NCI-H69 (cell line): Measurements from ENCODE around the gene PMM2.
"Not testable (repeated sequence)": the region's sequence is repeated elsewhere in the genome, so short reads cannot be mapped to it uniquely, and the experiment has no call there.

Source experiments
- DNase-seq: peaks from one replicate; lab custom pipeline; 2025; lab: John Stamatoyannopoulos, UW

PMM2 gene

GRCh38 chr16:8818504-8819270 lies 21.0 kb downstream of the PMM2 start:
- no peak for DNase-seq

GRCh38 chr16:8819411-8820034 lies 21.9 kb downstream of the PMM2 start:
- DNase-seq: no peak

- DNase-seq: no peak
Measured at GRCh38 chr16:8822403-8822802, 24.8 kb downstream of the PMM2 start.

DNA sequence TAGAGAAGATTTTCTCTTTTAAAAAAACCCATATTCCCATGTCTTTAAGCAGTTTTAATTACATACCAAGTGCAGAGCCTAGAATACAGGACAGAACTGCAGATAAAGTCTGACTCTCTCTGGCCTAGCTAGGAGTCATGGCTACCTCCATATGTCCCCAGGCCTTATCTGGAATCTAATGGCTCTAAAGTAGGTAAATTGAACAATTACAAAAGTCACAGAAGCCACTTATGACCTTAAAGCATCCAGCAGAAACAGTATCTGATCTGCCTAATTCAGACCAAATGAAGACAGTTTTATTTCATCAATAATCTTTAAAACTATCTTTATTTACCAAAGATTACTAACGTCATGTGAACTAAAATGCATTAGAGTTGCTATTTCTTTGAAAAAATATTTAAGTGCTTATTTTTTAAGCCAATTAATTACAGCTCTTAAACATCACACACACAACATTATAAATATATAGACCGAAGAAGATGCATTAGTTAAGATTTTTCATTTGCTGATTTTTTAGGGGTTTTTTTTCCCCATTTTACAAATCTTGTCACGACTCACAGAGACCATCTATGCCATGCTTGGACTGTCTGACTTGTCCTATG lies 28.7 kb downstream of the PMM2 start:
- DNase-seq: no peak

DNA sequence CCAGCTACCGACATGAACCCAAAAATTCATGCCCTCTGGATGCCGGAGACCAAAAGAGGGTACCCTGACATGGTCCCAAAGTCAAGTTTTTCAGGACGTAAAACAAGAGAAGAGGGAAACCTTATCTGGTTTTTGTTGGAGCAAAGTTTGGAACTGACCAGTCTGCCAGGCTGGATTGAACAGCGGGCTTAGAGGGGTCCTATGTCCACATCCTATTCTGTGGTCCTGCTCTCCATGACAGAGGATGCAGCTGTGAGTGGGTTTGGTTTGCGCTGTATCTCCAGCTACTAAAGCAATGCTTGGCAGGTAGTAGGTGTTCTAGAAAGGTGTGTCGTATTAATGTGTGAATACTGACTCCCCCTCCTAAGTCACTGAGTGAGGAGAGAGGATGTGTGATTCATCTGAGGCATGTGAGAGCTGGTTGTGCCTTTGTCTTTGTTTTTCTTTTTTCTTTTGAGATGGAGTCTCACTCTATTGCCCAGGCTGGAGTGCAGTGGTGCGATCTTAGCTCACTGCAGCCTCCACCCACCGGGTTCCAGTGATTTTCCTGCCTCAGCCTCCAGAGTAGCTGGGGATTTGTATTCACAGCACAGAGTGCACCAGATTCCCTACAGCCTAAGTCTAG lies 31.0 kb downstream of the PMM2 start:
- no peak for DNase-seq

DNA sequence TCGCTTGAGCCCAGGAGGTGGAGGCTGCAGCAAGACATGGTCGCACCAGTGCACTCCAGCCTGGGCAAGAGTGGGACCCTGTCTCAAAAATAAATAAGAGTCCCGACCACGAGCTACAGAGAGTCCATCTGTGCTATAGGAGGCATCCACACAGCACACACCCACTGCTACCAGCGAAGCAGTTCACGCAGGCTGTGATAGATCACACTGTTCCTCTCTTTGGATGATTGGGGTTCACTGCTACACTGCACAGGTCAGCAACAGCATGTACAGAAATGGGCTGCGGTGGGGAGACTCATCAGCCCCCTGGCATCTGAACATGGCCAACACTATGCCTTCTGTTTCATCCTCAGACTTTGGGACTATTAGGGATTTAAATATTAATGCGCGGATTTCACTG lies 33.8 kb downstream of the PMM2 start:
- DNase-seq: no peak

- no peak for DNase-seq
Measured at GRCh38 chr16:8831871-8832716, 34.5 kb downstream of the PMM2 start.

- DNase-seq: no peak
Measured at GRCh38 chr16:8832717-8833105, 35.1 kb downstream of the PMM2 start.

- DNase-seq: not testable (repeated sequence)
Measured at GRCh38 chr16:8836797-8837196, 39.2 kb downstream of the PMM2 start.

GRCh38 chr16:8837594-8837993 lies 40.0 kb downstream of the PMM2 start:
- not testable (repeated sequence) for DNase-seq

- not testable (repeated sequence) for DNase-seq
Measured at GRCh38 chr16:8842016-8842415, 44.4 kb downstream of the PMM2 start.

- DNase-seq: not testable (repeated sequence)
Measured at GRCh38 chr16:8843296-8843695, 45.7 kb downstream of the PMM2 start.

DNA sequence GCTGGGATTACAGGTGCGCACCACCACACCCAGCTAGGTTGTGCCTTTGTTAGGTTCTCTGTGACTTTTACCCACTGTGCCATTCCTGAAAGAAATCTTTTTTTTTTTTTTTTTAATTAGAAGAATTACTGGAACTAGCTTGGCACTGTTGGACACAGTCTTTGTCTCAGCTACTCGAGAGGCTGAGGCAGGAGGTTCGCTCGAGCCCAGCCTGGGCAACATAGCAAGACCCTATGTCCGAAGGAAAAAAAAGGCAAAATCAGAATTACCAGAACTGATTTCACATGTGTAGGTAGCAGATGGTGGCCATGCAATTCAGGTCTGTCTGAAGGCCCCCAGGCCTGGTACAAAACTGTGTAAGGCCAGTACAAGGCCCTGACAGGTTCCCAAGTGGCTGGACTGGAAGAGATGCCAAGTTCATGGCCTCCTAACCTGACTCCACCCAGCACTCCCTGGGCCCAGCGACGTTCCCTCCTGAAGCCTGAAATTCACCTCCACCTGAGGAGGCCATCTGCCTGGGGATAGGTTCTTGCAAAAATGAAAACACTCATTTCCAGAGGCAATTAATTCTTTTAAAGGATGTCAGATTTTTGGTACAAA lies 48.2 kb downstream of the PMM2 start:
- no peak for DNase-seq

GRCh38 chr16:8846401-8846932 lies 48.8 kb downstream of the PMM2 start:
- DNase-seq: no peak

DNA sequence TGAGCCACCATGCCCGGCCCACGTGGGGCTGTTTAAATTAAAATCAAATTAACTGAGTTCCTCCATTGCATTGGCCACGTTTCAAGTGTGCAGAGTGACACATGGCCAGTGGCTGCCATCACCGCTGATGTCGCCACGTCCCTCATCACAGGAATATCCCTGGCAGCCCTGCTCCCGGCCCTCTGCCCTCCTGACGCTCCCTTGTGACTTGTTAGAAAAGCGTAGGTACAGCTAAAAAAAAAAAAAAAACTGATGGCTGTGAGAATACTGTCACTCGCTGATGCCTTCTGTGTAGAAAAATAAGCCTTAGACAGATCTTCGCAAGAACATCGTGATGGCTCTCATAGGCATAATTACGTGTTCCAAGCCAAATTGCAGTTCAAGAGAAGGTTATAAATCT lies 49.5 kb downstream of the PMM2 start:
- no peak for DNase-seq

GRCh38 chr16:8847623-8848022 lies 50.0 kb downstream of the PMM2 start:
- DNase-seq: no peak

DNA sequence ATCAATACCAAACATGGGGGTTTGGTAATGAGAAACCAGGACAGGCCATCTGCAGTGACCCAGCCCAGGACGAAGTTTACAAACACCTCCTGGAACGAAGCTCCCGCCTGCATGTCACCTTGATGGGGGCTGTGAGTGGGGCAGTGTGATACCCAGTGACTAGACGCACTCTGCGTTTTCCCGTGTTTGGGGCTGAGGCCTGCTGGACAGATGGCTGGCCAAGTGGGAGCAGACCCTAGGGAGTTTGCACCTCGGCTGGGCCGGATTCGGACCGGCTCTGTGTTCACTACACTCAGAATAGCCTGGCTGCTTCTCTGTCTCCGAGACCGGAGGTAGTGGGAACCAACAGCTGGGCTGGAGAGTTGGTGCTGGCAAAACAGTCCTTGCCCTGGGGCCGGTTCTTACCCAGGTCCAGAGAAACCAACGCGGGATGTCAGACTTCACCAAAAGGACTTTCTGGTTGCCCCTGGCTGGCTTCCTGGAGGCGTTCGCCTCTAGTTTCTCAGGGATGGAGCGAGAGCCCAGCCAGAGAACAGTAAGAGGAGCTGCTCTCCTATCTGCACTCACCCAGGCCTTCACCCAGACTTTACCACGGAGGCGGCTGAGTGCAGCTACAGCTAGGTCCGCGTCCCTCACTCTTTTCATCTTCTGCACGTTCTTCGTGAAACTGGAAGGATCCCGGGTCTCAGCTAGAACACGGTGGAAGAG lies 50.7 kb downstream of the PMM2 start:
- no peak for DNase-seq

DNA sequence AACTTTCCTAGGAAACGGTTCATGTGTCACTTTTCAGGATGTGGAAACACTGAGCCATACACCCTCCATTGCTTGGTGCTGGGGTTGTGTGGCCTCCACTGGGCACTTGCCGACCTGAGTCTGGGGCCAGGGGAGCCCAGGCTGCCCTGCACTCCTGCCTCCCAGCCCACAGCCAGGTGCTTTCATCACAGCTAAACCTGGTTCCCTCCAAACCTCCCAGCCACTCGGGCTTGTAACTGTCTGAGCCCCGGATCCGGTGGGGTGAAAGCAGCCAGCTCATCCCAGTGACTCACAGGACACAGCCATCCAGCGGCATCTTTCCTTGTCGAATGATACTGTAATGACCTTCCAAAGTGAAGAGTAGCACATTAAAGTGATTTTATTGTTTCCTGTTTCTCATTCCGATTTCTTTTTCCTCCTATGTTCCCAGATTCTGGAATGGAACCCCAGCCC lies 51.3 kb downstream of the PMM2 start:
- no peak for DNase-seq

DNA sequence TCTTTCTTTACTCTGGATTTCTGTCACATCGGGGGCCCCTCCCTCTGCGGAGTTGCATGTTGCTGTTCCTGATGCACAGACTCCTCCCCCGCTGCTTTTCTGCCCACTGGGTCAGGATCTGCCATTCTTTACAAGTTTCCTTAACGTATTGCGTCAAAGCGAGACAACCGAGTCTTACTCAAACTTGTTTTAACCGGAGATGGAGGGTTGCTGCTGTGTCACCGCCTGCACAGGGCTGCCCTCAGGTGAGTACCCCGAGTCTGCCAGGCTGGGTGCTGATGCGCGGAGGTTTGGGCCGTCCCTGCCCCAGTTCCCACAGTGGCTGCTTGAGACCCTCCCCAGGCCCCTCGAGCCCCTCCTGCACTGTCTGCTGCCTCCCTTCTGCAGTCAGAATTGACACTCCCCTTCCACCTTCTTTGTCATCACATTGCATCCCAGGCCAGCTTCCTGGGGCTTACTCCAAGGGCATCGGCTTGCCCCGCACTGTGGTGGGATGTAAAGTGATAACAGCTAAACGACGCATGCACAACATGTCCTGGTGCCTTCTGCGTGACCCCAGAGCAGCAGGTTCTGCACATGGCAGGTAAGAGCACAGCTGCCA lies 51.9 kb downstream of the PMM2 start:
- no peak for DNase-seq

GRCh38 chr16:8850279-8850885 lies 52.7 kb downstream of the PMM2 start:
- DNase-seq: no peak
